H9 (cell line): Measurements from ENCODE around the gene DNAJB2. TPM values are rescaled to one million over a fixed set of nuclear protein-coding genes. Genes with fewer than 3 reads are reported as not detected.
A peak's percentile ranks its signal among the peaks of the same experiment; 100 is the strongest.

Experiments
- DNase-seq: peaks from one replicate; pipeline ENCODE4 v3.0.0-alpha.2; 2017
- H2AFZ ChIP-seq: one replicate; pipeline ENCODE4 v1.6.1; 2013; ENCODE audit warnings: mild to moderate bottlenecking, low read length, control low read depth, moderate library complexity
- H2AK5ac ChIP-seq: 2 replicates; pipeline ENCODE4 v1.6.1; 2013; ENCODE audit warnings: low read length, control low read depth, mixed read lengths; ENCODE audit not compliant: insufficient read length
- H2BK120ac ChIP-seq: one replicate; pipeline ENCODE4 v1.6.1; 2013; ENCODE audit warnings: low read depth, mild to moderate bottlenecking, low read length, control low read depth, inconsistent platforms; ENCODE audit not compliant: poor library complexity, severe bottlenecking
- H2BK12ac ChIP-seq: 2 replicates; pipeline ENCODE4 v1.6.1; 2013; ENCODE audit warnings: low read length, control low read depth, mixed read lengths, low read depth; ENCODE audit not compliant: insufficient read length
- H2BK15ac ChIP-seq: 2 replicates; pipeline ENCODE4 v1.6.1; 2013; ENCODE audit warnings: low read depth, low read length, control low read depth
- H2BK20ac ChIP-seq: one replicate; pipeline ENCODE4 v1.6.1; 2013; ENCODE audit warnings: low read depth, mild to moderate bottlenecking, low read length, control low read depth, inconsistent platforms; ENCODE audit not compliant: poor library complexity, severe bottlenecking
- H2BK5ac ChIP-seq: 2 replicates; pipeline ENCODE4 v1.6.1; 2013; ENCODE audit warnings: low read length, control low read depth, mixed read lengths; ENCODE audit not compliant: insufficient read length
- H3K14ac ChIP-seq: 2 replicates; pipeline ENCODE4 v1.6.1; 2013; ENCODE audit warnings: low read length, control low read depth; ENCODE audit not compliant: insufficient read depth
- H3K18ac ChIP-seq: 2 replicates; pipeline ENCODE4 v1.6.1; 2013; ENCODE audit warnings: low read depth, mild to moderate bottlenecking, mixed read lengths, low read length, control low read depth; ENCODE audit not compliant: insufficient read length
- H3K23ac ChIP-seq: 2 replicates; pipeline ENCODE4 v1.6.1; 2013; ENCODE audit warnings: low read length, control low read depth, mixed read lengths, low read depth; ENCODE audit not compliant: insufficient read length
- H3K23me2 ChIP-seq: 2 replicates; pipeline ENCODE4 v1.6.1; 2013; ENCODE audit warnings: low read depth, mild to moderate bottlenecking, mixed read lengths, low read length, control low read depth; ENCODE audit not compliant: insufficient read length, poor library complexity, severe bottlenecking
- H3K27ac ChIP-seq: 2 replicates; pipeline ENCODE4 v1.5.1; 2013; ENCODE audit warnings: low read length, control low read depth, mixed read lengths, low read depth; ENCODE audit not compliant: insufficient read length
- H3K27me3 ChIP-seq: 2 replicates; pipeline ENCODE4 v1.6.1; 2013; ENCODE audit warnings: low read length, control low read depth, inconsistent platforms; ENCODE audit not compliant: insufficient read depth
- H3K4ac ChIP-seq: 2 replicates; pipeline ENCODE4 v1.6.1; 2013; ENCODE audit warnings: low read depth, mild to moderate bottlenecking, control low read depth, inconsistent platforms, low read length, moderate library complexity
- H3K4me1 ChIP-seq: 2 replicates; pipeline ENCODE4 v1.6.1; 2013; ENCODE audit warnings: low read length, control low read depth, inconsistent platforms; ENCODE audit not compliant: insufficient read depth
- H3K4me2 ChIP-seq: 2 replicates; pipeline ENCODE4 v1.6.1; 2013; ENCODE audit warnings: low read length, control low read depth, mixed read lengths; ENCODE audit not compliant: insufficient read length, insufficient read depth
- H3K56ac ChIP-seq: 2 replicates; pipeline ENCODE4 v1.6.1; 2013; ENCODE audit warnings: low read depth, mild to moderate bottlenecking, mixed read lengths, low read length, control low read depth; ENCODE audit not compliant: insufficient read length
- H3K79me1 ChIP-seq: 2 replicates; pipeline ENCODE4 v1.6.1; 2013; ENCODE audit warnings: low read depth, mild to moderate bottlenecking, moderate library complexity, low read length, control low read depth, inconsistent platforms; ENCODE audit not compliant: insufficient read depth, poor library complexity, severe bottlenecking
- H3K79me2 ChIP-seq: 2 replicates; pipeline ENCODE4 v1.6.1; 2013; ENCODE audit warnings: low read length, control low read depth, inconsistent platforms; ENCODE audit not compliant: insufficient read depth
- H3K9ac ChIP-seq: 2 replicates; pipeline ENCODE4 v1.6.1; 2013; ENCODE audit warnings: low read length, control low read depth, mixed read lengths; ENCODE audit not compliant: insufficient read length; ENCODE audit errors: extremely low read depth
- H3K9me3 ChIP-seq: one replicate; pipeline ENCODE4 v1.6.1; 2013; ENCODE audit warnings: low read depth, low read length, inconsistent platforms; ENCODE audit not compliant: control insufficient read depth
- H3T11ph ChIP-seq: one replicate; pipeline ENCODE4 v1.6.1; 2013; ENCODE audit warnings: mild to moderate bottlenecking, low read length, control low read depth, inconsistent platforms
- H4K20me1 ChIP-seq: one replicate; pipeline ENCODE4 v1.6.1; 2013; ENCODE audit not compliant: control insufficient read depth, insufficient read length, insufficient read depth
- H4K5ac ChIP-seq: 2 replicates; pipeline ENCODE4 v1.6.1; 2013; ENCODE audit warnings: low read depth, mild to moderate bottlenecking, mixed read lengths, low read length, control low read depth; ENCODE audit not compliant: insufficient read length
- H4K8ac ChIP-seq: replicated peaks from 2 replicates; pipeline ENCODE4 v1.6.1; 2013; ENCODE audit warnings: low read length, control low read depth, mixed read lengths, low read depth; ENCODE audit not compliant: insufficient read length
- H4K91ac ChIP-seq: 2 replicates; pipeline ENCODE4 v1.6.1; 2013; ENCODE audit warnings: low read depth, mild to moderate bottlenecking, moderate library complexity, mixed read lengths, low read length, control low read depth; ENCODE audit not compliant: insufficient read length
- H3K27ac Mint-ChIP-seq, 3 experiments: 2 replicates in 2 of 3; 3 replicates in 1 of 3; pipeline ENCODE4 v1.8.0; 2020 to 2021; ENCODE audit warnings: mixed read lengths in 3 of 3, mild to moderate bottlenecking in 1 of 3, moderate library complexity in 1 of 3
- H3K27me3 Mint-ChIP-seq: 2 replicates; pipeline ENCODE4 v1.8.0; 2021; ENCODE audit warnings: low read depth, mild to moderate bottlenecking, moderate library complexity, mixed read lengths
- H3K36me3 Mint-ChIP-seq, 3 experiments: 2 replicates in 2 of 3; 3 replicates in 1 of 3; pipeline ENCODE4 v1.8.0; 2020 to 2021; ENCODE audit warnings: low read depth in 3 of 3, mixed read lengths in 3 of 3; ENCODE audit not compliant: insufficient read depth in 1 of 3
- H3K4me1 Mint-ChIP-seq, 2 experiments: 2 replicates each; pipeline ENCODE4 v1.8.0; 2020; ENCODE audit warnings: mixed read lengths in 2 of 2
- H3K4me3 Mint-ChIP-seq, 2 experiments: 2 replicates in 1 of 2; 3 replicates in 1 of 2; pipeline ENCODE4 v1.8.0; 2020 to 2021; ENCODE audit warnings: mild to moderate bottlenecking in 2 of 2, mixed read lengths in 2 of 2, moderate library complexity in 1 of 2
- H3K9me3 Mint-ChIP-seq, 2 experiments: 2 replicates in 1 of 2; 3 replicates in 1 of 2; pipeline ENCODE4 v1.8.0; 2020; ENCODE audit warnings: mild to moderate bottlenecking in 2 of 2, mixed read lengths in 2 of 2, moderate library complexity in 1 of 2
- WGBS: extraction: QIAGEN DNeasy Blood & Tissue Kit; methylation state at CpG from one replicate; pipeline ENCODE4 v1.1.7; 2013; ENCODE audit warnings: missing lambda C conversion rate, low lambda C conversion rate, mixed read lengths; ENCODE audit not compliant: insufficient read length; ENCODE audit errors: extremely low coverage; 5-methylcytosine and 5-hydroxymethylcytosine counted together
- total RNA-seq: library from RNA; stranded (reverse); gene quantifications from 2 replicates; pipeline ENCODE4 v1.2.1, GENCODE V29; 2021
- TF ChIP-seq, protein P1 (sequence below): fragments of 200-600 bp; sonication (generic); conservative IDR thresholded peaks from 3 replicates; pipeline ENCODE4 v1.8.0; 2021; ENCODE audit warnings: antibody characterized with exemption, mild to moderate bottlenecking

The DNAJB2 gene
- total RNA-seq, 1 experiment from 2014 or later = 34.1 TPM

DNA sequence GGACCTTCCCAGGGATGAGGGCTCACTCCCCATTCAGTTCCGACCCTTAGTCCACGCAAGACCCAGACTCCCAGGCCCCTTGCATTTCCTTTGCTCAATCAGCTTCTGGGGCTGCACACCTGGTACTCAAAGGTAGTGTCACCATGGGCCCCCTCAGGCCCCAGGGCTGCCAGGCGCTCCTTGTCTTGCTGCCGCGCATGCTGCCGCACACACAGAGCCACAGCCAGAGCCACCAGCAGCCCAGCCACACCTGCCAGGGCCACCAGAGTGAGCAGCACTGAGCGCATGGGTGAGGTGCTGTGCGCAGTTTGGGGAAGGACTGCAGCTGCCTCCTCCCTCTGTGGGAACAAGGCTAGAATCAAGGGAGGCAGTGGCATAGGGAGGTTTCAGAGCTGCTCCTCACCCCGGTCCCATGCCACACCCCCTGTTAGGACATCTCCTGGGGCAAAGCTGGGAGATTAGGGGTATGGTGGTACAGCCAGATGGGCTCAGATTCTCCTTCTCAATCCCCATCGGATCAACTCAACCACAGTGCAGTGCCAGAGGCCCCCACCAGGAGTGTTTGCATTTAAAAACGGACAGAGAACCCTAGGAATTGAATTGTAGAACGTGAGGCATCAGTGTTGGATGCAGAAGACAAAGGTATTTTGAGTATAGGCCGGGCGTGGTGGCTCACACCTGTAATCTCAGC, 18.7 kb downstream of the DNAJB2 start:
- H3K56ac ChIP-seq = no peak overlapping the region
- H3K4me1 ChIP-seq = no peaks in the 10 kb centered on the region
- no peak overlapping the region for H3K9ac ChIP-seq
- H3K9me3 ChIP-seq = no peaks in the 10 kb centered on the region
- H3T11ph ChIP-seq = no peak overlapping the region
- no peaks in the 10 kb centered on the region for H4K20me1 ChIP-seq
- no peaks in the 10 kb centered on the region for H3K79me2 ChIP-seq
- H4K8ac ChIP-seq = no peak overlapping the region
- H4K91ac ChIP-seq = no peak overlapping the region
- H3K23ac ChIP-seq = no peak overlapping the region
- no CpG with 5 or more reads among the region's 14 CpGs for WGBS
- no peak for DNase-seq
- no peak overlapping the region for H2AK5ac ChIP-seq
- TF ChIP-seq, protein P1, sequence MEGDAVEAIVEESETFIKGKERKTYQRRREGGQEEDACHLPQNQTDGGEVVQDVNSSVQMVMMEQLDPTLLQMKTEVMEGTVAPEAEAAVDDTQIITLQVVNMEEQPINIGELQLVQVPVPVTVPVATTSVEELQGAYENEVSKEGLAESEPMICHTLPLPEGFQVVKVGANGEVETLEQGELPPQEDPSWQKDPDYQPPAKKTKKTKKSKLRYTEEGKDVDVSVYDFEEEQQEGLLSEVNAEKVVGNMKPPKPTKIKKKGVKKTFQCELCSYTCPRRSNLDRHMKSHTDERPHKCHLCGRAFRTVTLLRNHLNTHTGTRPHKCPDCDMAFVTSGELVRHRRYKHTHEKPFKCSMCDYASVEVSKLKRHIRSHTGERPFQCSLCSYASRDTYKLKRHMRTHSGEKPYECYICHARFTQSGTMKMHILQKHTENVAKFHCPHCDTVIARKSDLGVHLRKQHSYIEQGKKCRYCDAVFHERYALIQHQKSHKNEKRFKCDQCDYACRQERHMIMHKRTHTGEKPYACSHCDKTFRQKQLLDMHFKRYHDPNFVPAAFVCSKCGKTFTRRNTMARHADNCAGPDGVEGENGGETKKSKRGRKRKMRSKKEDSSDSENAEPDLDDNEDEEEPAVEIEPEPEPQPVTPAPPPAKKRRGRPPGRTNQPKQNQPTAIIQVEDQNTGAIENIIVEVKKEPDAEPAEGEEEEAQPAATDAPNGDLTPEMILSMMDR = no peak
- no peak overlapping the region for H3K4me2 ChIP-seq
- H3K27ac Mint-ChIP-seq = no peak overlapping the region; a peak in 1 of 7 replicates
- no peak overlapping the region for H2BK5ac ChIP-seq
- no peaks in the 10 kb centered on the region; the same call in 1 of the 2 replicates for H3K27me3 ChIP-seq
- H3K9me3 Mint-ChIP-seq = peaks cover 0 to 5% of the 10 kb centered on the region in 2 experiments; a peak in 3 of 5 replicates
- no peak overlapping the region for H2BK20ac ChIP-seq
- no peak overlapping the region for H3K18ac ChIP-seq
- no peak overlapping the region for H3K27ac ChIP-seq
- H2AFZ ChIP-seq = no peak overlapping the region
- peaks cover 0 to 4% (median 2%) of the 10 kb centered on the region in 3 experiments; a peak in 2 of 7 replicates for H3K36me3 Mint-ChIP-seq
- H2BK12ac ChIP-seq = no peak overlapping the region
- no peak overlapping the region for H3K4ac ChIP-seq
- H3K27me3 Mint-ChIP-seq = peaks cover 68% of the 10 kb centered on the region
- H3K14ac ChIP-seq = no peak overlapping the region
- peak overlapping the region in 1 of 2 experiments; percentile 20; a peak in 1 of 5 replicates for H3K4me3 Mint-ChIP-seq
- no peak overlapping the region for H4K5ac ChIP-seq
- H2BK15ac ChIP-seq = no peak overlapping the region
- H3K23me2 ChIP-seq = peaks cover 6% of the 10 kb centered on the region
- no peaks in the 10 kb centered on the region for H3K79me1 ChIP-seq
- H3K4me1 Mint-ChIP-seq = peaks cover 19 to 29% of the 10 kb centered on the region in 2 experiments
- H2BK120ac ChIP-seq = no peak overlapping the region
